ENCODE results near the gene TTK. TPM values are rescaled to one million over a fixed set of nuclear protein-coding genes. Genes with fewer than 3 reads are reported as not detected.

The TTK gene
- 22.4 and 23.5 TPM in 2 replicates for total RNA-seq

- peak within 1 kb of the TSS; percentile 94 for H3K27ac Mint-ChIP-seq
Observed at GRCh38 chr6:80004173-80005072, at the start of gene TTK. TSS of gene TTK (plus strand) at chr6:80004649. CDS start at chr6:80005844, 1,195 bp downstream.

GRCh38 chr6:79954849-79955248, 49.6 kb upstream of the TTK start:
- no peaks in the 10 kb centered on the region for H3K4me1 Mint-ChIP-seq (ENCODE audit: low read depth)
- intact Hi-C loops (cut with micrococcal nuclease): no loop called here
- no peaks in the 10 kb centered on the region for H3K36me3 Mint-ChIP-seq (ENCODE audit: low read depth)

More at GRCh38 chr6:80004173-80005072, at the start of gene TTK:
- no peaks in the 10 kb centered on the region for H3K27me3 Mint-ChIP-seq (ENCODE audit: insufficient read depth)
- peak; percentile 92 for DNase-seq (ENCODE audit: low spot score)
- no peaks in the 10 kb centered on the region for H3K9me3 Mint-ChIP-seq
- H3K4me1 Mint-ChIP-seq (ENCODE audit: low read depth): peaks cover 50% of the 10 kb centered on the region
- peak within 1 kb of the TSS; percentile 95 for H3K4me3 Mint-ChIP-seq
- H3K36me3 Mint-ChIP-seq (ENCODE audit: low read depth): peaks cover 17% of the 10 kb centered on the region
- intact Hi-C loops (cut with micrococcal nuclease): loop anchor here (1.0 to 5.0 kb wide), 8 partner anchors 57 to 1748 kb away; partner anchors contain the start of genes BCKDHB, ELOVL4, HMGN3 and PHIP

GRCh38 chr6:79964607-79965081, 39.8 kb upstream of the TTK start:
- Mint-ChIP-seq H3K4me1 (ENCODE audit: low read depth) (no peaks in the 10 kb centered on the region), H3K4me3 (no peak overlapping the region), H3K27me3 (ENCODE audit: insufficient read depth) (peaks cover 21% of the 10 kb centered on the region), H3K36me3 (ENCODE audit: low read depth) (no peaks in the 10 kb centered on the region), H3K9me3 (peaks cover 18% of the 10 kb centered on the region), H3K27ac (no peak overlapping the region)
- intact Hi-C loops (cut with micrococcal nuclease): no loop called here
- no peak for DNase-seq (ENCODE audit: low spot score)

More at GRCh38 chr6:79954849-79955248, 49.6 kb upstream of the TTK start:
- Mint-ChIP-seq H3K4me3 (no peak overlapping the region), H3K27me3 (ENCODE audit: insufficient read depth) (peaks cover 3% of the 10 kb centered on the region), H3K9me3 (peaks cover 3% of the 10 kb centered on the region), H3K27ac (no peak overlapping the region)
- DNase-seq (ENCODE audit: low spot score): no peak

- Mint-ChIP-seq H3K4me3 (no peak overlapping the region), H3K36me3 (ENCODE audit: low read depth) (no peaks in the 10 kb centered on the region), H3K27ac (no peak overlapping the region), H3K27me3 (ENCODE audit: insufficient read depth) (peaks cover 14% of the 10 kb centered on the region), H3K9me3 (peaks cover 22% of the 10 kb centered on the region), H3K4me1 (ENCODE audit: low read depth) (no peaks in the 10 kb centered on the region)
- intact Hi-C loops (cut with micrococcal nuclease): no loop called here
- DNase-seq (ENCODE audit: low spot score): no peak
Observed at GRCh38 chr6:79967178-79967577, 37.3 kb upstream of the TTK start.

DNA sequence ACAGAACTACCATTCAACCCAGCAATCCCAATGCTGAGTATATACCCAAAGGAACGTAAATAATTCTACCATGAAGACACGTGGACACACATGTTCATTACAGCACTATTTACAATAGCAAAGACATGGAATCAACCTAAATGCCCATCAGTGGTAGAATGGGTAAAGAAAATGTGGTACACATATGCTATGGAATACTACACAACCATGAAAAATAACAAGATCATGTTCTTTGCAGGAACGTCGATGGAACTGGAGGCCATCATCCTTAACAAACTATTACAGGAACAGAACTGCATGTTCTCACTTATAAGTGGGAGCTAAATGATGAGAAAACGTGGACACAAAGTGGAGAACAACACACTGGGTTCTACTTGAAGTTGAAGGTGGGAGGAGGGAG, 34.7 kb upstream of the TTK start:
- no peak overlapping the region for H3K4me3 Mint-ChIP-seq
- H3K27ac Mint-ChIP-seq: no peak overlapping the region
- H3K9me3 Mint-ChIP-seq: peaks cover 22% of the 10 kb centered on the region
- no peaks in the 10 kb centered on the region for H3K36me3 Mint-ChIP-seq (ENCODE audit: low read depth)
- intact Hi-C loops (cut with micrococcal nuclease): no loop called here
- H3K4me1 Mint-ChIP-seq (ENCODE audit: low read depth): no peaks in the 10 kb centered on the region
- peaks cover 4% of the 10 kb centered on the region for H3K27me3 Mint-ChIP-seq (ENCODE audit: insufficient read depth)
- DNase-seq (ENCODE audit: low spot score): no peak

GRCh38 chr6:79971193-79971592, 33.3 kb upstream of the TTK start:
- H3K4me1 Mint-ChIP-seq (ENCODE audit: low read depth): no peaks in the 10 kb centered on the region
- H3K4me3 Mint-ChIP-seq: no peak overlapping the region
- H3K27ac Mint-ChIP-seq: no peak overlapping the region
- H3K27me3 Mint-ChIP-seq (ENCODE audit: insufficient read depth): peaks cover 4% of the 10 kb centered on the region
- DNase-seq (ENCODE audit: low spot score): no peak
- peaks cover 22% of the 10 kb centered on the region for H3K9me3 Mint-ChIP-seq
- intact Hi-C loops (cut with micrococcal nuclease): no loop called here
- H3K36me3 Mint-ChIP-seq (ENCODE audit: low read depth): no peaks in the 10 kb centered on the region

DNA sequence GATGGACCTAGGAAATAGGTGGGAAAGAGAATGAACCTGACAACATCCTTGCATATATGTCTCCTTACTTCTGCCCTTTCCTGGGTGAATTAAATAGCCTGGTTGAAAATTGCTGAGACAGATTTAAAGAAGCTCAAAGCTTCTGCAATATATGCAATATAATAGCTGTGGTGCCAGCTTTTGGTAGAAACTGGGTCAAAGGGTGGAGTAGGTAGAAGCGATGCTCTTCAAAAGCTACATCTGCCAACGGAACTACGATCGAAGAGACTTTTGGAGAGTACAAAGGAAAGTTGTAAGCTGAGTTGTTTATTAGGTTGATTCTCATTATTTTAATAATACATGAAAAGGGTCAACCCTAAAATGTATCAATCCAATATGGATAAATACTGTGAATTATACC, 22.8 kb upstream of the TTK start:
- intact Hi-C loops (cut with micrococcal nuclease): no loop called here
- Mint-ChIP-seq H3K27ac (no peak overlapping the region), H3K36me3 (ENCODE audit: low read depth) (no peaks in the 10 kb centered on the region)

DNA sequence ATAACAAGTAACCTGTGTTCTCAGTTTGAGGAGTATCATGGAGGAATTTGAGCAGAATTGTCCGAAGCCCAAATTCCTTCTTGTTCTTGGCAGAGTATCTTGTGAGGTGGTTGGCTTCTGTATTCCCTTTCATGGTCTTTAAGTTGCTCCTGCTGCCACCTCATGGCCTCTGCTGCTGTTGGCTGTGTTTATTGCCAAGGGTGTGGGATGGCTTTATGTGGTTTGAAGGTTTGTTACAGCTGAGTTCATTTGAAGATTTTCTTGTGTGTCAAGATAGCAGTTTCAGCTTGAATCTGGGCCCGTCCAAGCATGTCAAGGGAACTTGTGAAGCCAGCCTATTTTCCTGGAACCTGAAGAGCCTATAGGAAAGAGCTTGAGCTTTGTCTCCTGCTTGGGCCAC, 20.2 kb upstream of the TTK start:
- no peak for DNase-seq (ENCODE audit: low spot score)
- no peak overlapping the region for H3K27ac Mint-ChIP-seq
- no peaks in the 10 kb centered on the region for H3K36me3 Mint-ChIP-seq (ENCODE audit: low read depth)
- no peaks in the 10 kb centered on the region for H3K9me3 Mint-ChIP-seq
- H3K4me1 Mint-ChIP-seq (ENCODE audit: low read depth): no peaks in the 10 kb centered on the region
- H3K4me3 Mint-ChIP-seq: no peak overlapping the region
- intact Hi-C loops (cut with micrococcal nuclease): no loop called here
- H3K27me3 Mint-ChIP-seq (ENCODE audit: insufficient read depth): peaks cover 4% of the 10 kb centered on the region

More for the DNA sequence above, 22.8 kb upstream of the TTK start:
- Mint-ChIP-seq H3K4me1 (ENCODE audit: low read depth) (no peaks in the 10 kb centered on the region), H3K27me3 (ENCODE audit: insufficient read depth) (peaks cover 4% of the 10 kb centered on the region), H3K9me3 (no peaks in the 10 kb centered on the region), H3K4me3 (no peak overlapping the region)
- no peak for DNase-seq (ENCODE audit: low spot score)

GRCh38 chr6:79985128-79985527, 19.3 kb upstream of the TTK start:
- H3K27ac Mint-ChIP-seq: no peak overlapping the region
- no peaks in the 10 kb centered on the region for H3K36me3 Mint-ChIP-seq (ENCODE audit: low read depth)
- H3K27me3 Mint-ChIP-seq (ENCODE audit: insufficient read depth): peaks cover 4% of the 10 kb centered on the region
- H3K4me1 Mint-ChIP-seq (ENCODE audit: low read depth): no peaks in the 10 kb centered on the region
- H3K9me3 Mint-ChIP-seq: no peaks in the 10 kb centered on the region
- intact Hi-C loops (cut with micrococcal nuclease): no loop called here
- DNase-seq (ENCODE audit: low spot score): no peak
- no peak overlapping the region for H3K4me3 Mint-ChIP-seq

GRCh38 chr6:79989641-79990040, 14.8 kb upstream of the TTK start:
- no peaks in the 10 kb centered on the region for H3K36me3 Mint-ChIP-seq (ENCODE audit: low read depth)
- DNase-seq (ENCODE audit: low spot score): no peak
- no peaks in the 10 kb centered on the region for H3K9me3 Mint-ChIP-seq
- intact Hi-C loops (cut with micrococcal nuclease): no loop called here
- no peak overlapping the region for H3K27ac Mint-ChIP-seq
- H3K4me3 Mint-ChIP-seq: no peak overlapping the region
- no peaks in the 10 kb centered on the region for H3K4me1 Mint-ChIP-seq (ENCODE audit: low read depth)
- H3K27me3 Mint-ChIP-seq (ENCODE audit: insufficient read depth): no peaks in the 10 kb centered on the region

- DNase-seq (ENCODE audit: low spot score): no peak
- intact Hi-C loops (cut with micrococcal nuclease): no loop called here
- Mint-ChIP-seq H3K27ac (no peak overlapping the region), H3K9me3 (no peaks in the 10 kb centered on the region), H3K36me3 (ENCODE audit: low read depth) (no peaks in the 10 kb centered on the region), H3K4me3 (no peak overlapping the region), H3K27me3 (ENCODE audit: insufficient read depth) (peaks cover 10% of the 10 kb centered on the region), H3K4me1 (ENCODE audit: low read depth) (no peaks in the 10 kb centered on the region)
Observed at GRCh38 chr6:79993012-79993910, 11.2 kb upstream of the TTK start.

- peaks cover 13% of the 10 kb centered on the region for H3K27me3 Mint-ChIP-seq (ENCODE audit: insufficient read depth)
- no peak for DNase-seq (ENCODE audit: low spot score)
- H3K4me3 Mint-ChIP-seq: no peak overlapping the region
- no peak overlapping the region for H3K27ac Mint-ChIP-seq
- H3K36me3 Mint-ChIP-seq (ENCODE audit: low read depth): no peaks in the 10 kb centered on the region
- intact Hi-C loops (cut with micrococcal nuclease): no loop called here
- H3K9me3 Mint-ChIP-seq: no peaks in the 10 kb centered on the region
- no peaks in the 10 kb centered on the region for H3K4me1 Mint-ChIP-seq (ENCODE audit: low read depth)
Observed at GRCh38 chr6:79993911-79994309, 10.5 kb upstream of the TTK start.

DNA sequence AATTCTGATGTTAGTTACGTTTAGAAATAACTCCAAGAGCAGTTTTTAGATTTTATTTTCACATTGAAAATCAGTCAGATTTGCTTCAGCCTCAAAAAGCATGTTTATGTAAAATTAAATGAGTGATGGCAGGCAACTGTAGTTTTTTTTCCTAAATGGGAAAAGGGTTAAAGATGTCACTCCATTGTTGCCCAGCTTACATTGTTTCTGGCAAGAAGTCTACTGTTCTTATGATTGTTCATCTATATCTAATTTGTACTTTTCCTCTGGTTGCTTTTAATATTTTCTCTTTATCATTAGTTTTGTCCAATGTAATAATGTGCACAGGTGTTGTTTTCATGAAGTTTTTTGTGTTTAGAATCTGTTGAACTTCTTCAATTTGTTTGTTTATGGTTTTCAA, 6.7 kb upstream of the TTK start:
- no peak for DNase-seq (ENCODE audit: low spot score)
- intact Hi-C loops (cut with micrococcal nuclease): no loop called here
- no peaks in the 10 kb centered on the region for H3K36me3 Mint-ChIP-seq (ENCODE audit: low read depth)
- no peaks in the 10 kb centered on the region for H3K9me3 Mint-ChIP-seq
- H3K4me3 Mint-ChIP-seq: no peak overlapping the region
- H3K27ac Mint-ChIP-seq: no peak overlapping the region
- H3K27me3 Mint-ChIP-seq (ENCODE audit: insufficient read depth): peaks cover 15% of the 10 kb centered on the region
- H3K4me1 Mint-ChIP-seq (ENCODE audit: low read depth): peaks cover 1% of the 10 kb centered on the region

Data from activated T-helper 1 cell treated with anti-CD3 and anti-CD28 coated beads, Interleukin-12 subunit alpha, Interleukin-12 subunit beta, Interleukin-2, Interleukin-4 antibody, amounts not matched to agents 30 ng/mL and 10 ng/mL and 1 ng/mL, durations not matched to agents 14 hours and 24 hours and 36 hours (primary cell).